Lung microvascular endothelial cell (primary cell): ENCODE results near the gene RIMS4. TPM values are rescaled to one million over a fixed set of nuclear protein-coding genes. Genes with fewer than 3 reads are reported as not detected.
"Not testable (repeated sequence)": the region's sequence is repeated elsewhere in the genome, so short reads cannot be mapped to it uniquely, and the experiment has no call there.

Experiments used
- DNase-seq, 2 donors: peaks; one replicate each; pipeline versions ENCODE4 v3.0.0 to v3.0.0-alpha.2; 2010; ENCODE audit warnings: low read depth in 2 of 2
- total RNA-seq: library from RNA; depleted of rRNA; stranded (reverse); fragments of >200 nt; gene quantifications from 2 replicates; pipeline ENCODE4 v1.2.1, GENCODE V29; 2014

The RIMS4 gene
- total RNA-seq, 1 donor from 2014 or later = not detected

DNA sequence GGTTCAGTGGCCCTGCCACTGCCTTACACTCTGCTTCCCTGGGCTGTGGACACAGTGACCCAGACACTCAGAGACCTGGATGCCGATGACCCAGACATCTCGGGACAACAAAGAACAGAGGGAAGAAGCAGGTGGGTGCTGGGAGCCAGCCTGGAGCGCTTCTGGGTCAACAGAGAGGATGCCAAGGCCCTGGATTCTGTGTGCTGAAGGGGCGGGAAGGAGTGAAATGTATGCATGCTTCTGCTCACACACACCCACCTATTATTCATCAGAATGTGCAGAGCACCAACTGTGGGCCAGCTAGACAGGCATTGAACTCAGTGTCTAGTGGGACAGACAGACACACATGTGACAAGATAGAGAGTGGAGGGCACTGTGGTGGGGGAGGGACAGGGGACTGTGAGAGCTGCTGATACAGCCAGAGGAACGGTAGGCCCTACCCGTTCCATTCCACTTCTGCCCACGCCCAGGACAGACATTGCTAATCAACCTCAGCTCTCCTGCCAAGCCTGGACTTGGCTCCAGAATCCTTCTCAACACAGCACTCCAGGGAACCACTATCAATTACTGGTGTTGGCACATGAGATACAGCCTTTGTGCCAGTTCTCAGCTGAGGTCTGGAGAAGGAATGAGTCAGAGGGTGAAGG, 44.5 kb downstream of the RIMS4 start:
- DNase-seq = no peak

DNA sequence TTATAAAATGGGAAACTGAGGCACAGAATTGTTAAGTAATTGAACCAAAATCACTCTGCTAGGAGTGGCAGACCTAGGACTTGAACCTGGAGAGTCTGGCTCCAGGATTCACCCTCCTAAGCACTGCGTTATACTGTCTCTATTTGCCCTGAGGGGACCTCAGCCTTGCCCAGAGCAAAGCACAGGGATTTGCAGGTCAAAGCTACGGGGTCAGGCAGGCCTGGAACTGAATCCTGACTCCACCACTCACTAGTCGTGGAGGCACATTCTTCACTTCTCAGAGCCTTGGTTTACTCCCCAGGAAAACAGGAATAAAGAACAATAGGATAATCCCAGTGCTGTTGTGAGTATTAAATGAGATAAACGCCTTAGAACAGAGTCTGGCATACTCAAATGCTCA, 45.3 kb downstream of the RIMS4 start:
- DNase-seq = no peak

DNA sequence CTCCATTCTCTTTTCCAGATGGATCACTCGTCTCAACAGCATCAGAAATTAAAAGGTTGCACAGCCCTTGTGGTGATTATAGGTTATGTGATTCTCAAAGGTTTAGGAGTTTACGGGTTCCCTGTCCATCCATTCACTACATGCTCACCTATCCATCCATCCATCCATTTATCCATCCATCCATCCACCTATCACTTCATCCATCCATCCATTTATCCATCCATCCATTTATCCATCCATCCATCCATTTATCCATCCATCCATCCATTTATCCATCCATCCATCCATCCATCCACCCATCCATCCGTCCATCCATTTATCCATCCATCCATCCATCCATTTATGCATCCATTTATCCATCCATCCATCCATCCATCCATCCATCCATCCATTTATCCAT, 46.5 kb downstream of the RIMS4 start:
- DNase-seq = not testable (repeated sequence)

DNA sequence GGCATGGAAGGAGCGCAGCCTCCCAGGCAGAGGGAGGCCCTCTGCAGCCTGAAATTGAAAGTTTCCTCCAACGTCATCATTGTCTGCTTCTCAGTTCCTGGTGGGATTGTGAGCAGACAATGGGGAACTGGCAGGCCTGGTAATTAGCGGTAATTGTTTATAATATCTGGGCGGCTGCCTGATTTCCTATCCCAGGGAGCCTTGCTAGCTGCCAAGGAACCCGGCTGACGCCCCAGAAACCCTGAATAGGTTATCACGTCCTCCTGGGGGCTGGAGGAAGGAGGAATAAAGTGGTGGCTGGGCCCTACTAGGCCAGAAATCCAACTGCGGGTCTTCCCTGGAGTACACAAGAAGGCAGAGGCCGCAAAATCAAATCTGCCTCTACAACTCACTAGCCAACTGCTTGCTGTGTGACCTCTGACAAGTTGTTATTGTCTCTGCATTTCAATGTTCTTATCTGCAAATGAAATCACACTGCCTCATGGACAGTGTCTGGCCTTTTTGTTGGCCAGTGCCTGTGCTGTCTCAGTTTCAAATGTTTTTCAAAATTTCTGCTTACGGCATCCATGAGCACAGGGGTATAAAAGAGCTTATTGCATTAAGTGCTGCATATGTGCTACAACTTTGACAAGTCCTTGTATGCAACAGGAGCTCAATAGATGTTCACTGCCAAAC, 47.7 kb downstream of the RIMS4 start:
- peak in 1 of 2 donors; percentile 34 for DNase-seq

DNA sequence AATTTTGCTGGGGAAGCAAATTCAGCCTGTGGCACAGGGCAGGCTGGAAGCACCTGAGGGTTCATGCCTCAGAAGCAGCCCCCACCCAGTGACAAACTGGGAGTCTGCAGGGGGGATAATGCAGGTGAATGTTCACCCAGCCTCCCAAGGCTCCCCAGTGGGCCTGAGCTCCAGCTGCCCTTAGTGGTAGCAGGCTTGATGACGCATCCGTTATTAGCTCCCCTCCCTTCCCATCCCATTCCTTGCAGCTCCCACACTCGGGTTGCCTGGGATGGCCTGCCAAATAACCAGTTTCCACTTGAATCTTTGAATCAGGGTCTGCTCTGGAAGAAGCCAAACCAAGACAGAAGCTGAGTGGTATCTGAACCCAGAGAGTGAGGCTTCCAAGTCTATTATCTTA, 48.9 kb downstream of the RIMS4 start:
- no peak for DNase-seq

DNA sequence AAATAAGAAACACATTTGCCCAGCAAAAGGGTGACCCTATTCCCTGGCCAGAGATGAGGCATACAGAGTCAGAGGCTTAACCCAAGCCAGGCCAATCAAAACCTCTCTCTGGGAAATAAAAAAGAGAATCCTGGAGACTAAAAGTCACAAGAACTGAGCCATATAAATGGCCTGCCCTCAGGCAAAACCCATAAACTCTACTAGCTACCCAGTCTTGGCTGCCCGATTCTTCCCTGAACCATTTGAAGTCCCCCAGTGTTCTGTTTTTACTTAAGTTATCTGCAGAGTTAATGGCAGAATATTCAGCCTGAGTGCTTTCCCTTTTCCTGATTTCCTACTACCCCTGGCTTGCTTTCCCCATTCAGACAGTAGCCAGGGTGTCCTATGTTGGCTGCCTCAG, 50.8 kb downstream of the RIMS4 start:
- no peak for DNase-seq

DNA sequence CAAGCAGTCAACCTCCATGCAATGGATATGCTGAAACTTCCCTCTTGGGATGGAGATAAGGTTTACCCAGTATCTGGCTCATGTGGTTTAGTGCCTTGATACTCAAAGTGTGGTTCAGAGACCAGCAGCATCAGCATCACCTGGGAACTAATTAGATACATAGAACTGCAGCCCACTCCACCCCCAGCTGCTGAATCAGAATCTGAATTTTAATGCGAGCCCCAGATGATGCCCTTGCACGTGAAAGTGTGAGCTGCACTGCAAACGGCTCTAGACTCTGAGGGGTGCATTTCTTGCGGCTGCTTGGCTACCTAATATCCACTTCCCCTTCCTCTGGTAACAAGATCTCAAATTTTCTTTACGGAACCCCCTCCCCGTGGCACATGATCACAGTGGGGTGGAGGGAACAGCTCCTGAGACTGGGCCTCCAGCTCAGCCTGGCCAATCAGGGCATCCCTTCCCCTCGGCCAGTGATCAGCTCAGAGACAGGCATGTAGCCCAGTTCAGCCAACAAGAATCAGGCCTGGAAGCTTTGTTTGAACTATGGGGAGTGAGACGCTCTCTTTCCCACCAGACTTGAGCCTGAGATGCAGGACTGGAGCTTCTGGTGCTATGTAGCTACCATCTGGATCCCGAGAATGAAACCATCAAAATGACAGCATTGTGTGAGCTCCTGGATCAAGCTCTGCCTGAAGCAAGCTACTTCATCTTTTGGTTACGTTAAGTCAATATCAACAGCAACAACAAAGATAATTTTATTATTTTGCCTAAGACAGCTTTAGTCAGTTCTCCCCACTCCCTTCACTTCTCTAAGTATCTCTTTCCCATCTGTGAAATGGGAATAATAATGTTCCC, 51.9 kb downstream of the RIMS4 start:
- DNase-seq = no peak

DNA sequence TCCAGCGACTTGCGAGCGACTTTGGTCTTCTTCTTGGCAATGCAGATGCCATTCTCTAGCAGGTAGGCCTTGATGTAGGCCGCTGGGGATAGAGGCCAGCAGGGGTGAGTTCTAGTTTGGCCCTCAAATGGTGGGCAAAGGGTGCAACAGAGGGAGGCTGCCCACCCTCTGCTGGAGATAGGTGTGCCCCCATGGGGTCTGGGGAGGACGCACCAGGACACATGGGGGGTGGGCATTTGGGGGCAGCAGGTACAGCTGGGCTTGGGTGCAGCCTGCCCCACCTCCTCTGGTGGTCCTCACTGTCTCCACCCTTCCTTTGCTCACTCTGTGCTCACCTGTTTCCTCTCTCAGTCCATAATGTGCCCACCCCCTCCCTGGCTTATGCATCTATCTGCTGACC, 53.4 kb downstream of the RIMS4 start:
- no peak for DNase-seq

DNA sequence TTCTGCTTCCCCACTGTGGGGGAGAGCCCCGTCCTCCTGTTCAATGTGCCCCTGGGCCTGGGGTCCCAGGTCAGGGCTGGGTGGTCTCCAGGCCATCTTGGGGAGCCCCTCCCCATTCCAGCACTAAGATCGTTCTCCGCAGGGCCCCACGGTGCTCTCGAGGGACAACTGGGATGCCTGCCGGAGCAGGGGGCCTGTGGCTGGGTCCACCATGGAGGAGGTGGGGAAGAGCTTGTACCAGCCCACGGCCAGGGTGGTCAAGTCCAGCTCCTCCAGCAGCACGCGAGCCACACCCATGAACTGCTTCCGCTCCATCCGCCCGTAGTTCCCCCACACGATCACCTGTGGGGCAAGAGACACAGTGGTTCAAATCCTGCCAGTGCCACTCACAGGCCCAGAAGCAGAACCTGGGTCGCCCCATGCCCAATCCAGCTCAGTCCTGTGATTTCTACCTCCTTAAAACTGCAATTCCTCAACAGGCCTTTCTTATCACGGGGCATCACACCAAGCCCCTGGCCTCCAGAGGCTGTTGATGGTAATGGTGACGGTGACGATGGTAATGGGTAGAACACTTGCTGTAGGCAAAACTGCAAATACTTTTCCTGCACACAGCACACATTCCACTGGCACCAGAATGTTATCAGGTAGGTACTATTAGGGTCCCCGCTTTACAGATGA, 54.2 kb downstream of the RIMS4 start:
- no peak for DNase-seq

DNA sequence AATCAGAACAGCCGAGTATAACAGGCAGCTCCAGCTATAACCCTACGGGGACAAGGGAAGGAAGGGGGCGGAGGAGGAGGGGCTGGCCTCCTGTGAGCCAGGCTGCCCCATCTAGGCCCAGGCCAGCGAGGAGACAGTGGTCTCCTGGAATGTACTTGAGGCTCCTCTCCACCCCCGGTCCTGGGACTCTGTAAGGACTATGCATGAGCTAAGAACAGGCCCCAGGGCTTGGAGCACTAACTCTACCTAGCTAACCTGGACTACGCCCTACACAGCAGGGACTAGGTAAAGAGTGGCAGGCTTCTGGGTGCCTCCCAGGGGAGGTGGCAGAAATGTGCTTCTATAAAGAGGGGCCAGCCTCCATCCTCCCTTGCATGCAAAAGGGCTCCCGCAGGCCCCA, 55.8 kb downstream of the RIMS4 start:
- no peak for DNase-seq

DNA sequence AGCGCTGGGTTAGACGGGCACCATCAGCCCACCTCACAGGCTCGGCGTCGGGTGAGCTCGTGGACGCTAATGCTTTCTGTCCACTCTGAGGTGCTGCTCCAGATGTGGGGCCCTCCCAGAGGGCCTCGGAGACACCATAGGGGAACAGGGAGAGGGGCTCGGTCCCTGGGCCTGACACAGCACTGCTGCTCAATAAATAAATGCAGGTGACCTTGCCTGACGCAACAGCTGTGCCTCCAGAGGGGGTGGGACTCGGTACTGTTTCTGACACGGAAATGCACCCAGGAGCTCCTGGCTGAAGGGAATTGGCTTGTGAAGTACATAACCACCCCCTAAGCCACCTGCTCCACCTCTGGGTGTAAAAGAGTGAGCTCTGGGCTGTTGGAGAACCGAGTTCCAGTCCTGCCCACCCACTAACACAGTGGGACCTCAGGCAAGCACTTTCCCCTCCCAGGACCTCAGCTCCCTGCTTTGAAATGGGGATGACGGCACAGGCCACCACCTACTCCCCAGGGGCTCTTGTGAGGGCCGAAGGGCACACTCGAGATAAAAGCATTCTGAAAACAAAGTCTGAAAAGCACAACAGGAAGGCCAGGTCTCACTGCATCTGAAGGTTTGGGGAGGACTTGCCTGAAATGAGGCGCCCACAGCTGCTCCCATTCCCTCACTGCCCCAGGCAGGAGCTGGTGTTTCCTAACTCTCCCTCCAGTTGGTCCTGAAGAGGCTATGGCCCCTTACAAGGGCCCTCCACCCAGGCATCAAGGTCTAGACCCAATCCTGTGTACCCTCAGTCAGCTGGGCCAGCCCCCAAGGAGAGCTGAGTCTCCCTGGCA, 58.0 kb downstream of the RIMS4 start:
- DNase-seq = no peak

DNA sequence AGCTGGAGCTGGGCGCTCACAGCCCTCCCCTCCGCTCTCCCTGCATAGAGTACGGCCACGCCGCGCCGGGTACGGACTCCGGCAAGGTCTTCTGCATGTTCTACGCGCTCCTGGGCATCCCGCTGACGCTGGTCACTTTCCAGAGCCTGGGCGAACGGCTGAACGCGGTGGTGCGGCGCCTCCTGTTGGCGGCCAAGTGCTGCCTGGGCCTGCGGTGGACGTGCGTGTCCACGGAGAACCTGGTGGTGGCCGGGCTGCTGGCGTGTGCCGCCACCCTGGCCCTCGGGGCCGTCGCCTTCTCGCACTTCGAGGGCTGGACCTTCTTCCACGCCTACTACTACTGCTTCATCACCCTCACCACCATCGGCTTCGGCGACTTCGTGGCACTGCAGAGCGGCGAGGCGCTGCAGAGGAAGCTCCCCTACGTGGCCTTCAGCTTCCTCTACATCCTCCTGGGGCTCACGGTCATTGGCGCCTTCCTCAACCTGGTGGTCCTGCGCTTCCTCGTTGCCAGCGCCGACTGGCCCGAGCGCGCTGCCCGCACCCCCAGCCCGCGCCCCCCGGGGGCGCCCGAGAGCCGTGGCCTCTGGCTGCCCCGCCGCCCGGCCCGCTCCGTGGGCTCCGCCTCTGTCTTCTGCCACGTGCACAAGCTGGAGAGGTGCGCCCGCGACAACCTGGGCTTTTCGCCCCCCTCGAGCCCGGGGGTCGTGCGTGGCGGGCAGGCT, 60.1 kb downstream of the RIMS4 start:
- no peak for DNase-seq

DNA sequence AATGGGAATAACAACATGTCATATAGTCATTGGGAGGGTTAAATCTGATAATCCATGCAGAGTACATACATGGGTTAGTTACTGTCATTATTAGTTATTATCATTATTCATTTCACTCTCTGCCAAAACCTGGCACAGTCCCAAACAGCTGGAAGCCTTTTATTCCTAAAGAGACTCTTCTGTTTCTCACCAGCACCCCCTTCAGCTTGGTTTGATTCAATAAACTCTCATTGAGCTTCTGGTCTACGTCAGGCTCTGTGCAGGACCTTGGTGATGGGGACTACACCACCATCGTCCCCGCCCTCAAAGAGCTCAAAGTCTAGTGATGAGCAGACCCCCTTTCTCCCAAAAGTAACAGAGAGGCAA, 62.4 kb downstream of the RIMS4 start:
- no peak for DNase-seq

DNA sequence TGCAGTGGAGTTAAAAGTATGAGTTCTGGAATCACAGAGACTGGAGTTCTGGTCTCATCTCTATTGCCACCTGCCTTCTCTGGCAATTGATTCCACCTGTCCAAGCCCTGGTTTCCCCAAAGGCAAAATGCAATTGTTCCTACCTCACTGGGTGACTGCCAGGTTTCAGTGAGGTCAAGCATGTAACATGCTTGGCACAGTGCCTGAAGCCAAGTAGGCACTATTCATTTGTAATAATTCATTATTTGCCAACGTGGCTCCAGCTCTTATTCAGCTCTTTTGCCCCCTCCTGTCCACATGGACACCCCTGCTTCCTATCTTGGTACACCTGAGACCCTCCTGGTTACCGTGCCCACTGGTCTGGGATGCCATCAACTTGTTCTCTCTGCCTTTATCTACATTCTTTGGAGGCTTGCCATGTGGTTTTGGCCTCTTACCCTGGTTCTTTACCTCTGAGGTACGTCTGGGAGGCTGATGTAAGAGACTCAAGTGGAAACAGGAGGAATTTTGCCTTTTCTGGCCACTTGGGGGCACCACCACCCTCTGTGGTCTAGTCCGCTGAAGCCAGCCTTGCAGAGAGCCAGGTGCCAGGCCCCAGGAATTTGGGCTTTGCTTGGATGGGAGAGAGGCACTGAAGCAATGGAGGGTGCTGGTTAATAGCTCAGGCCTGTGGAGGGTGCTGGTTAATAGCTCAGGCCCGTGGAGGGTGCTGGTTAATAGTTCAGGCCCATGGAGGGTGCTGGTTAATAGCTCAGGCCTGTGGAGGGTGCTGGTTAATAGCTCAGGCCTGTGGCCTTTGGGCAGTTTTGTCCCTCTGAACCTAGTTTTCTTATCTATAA, 63.0 kb downstream of the RIMS4 start:
- DNase-seq = peak; percentile 64 to 73

DNA sequence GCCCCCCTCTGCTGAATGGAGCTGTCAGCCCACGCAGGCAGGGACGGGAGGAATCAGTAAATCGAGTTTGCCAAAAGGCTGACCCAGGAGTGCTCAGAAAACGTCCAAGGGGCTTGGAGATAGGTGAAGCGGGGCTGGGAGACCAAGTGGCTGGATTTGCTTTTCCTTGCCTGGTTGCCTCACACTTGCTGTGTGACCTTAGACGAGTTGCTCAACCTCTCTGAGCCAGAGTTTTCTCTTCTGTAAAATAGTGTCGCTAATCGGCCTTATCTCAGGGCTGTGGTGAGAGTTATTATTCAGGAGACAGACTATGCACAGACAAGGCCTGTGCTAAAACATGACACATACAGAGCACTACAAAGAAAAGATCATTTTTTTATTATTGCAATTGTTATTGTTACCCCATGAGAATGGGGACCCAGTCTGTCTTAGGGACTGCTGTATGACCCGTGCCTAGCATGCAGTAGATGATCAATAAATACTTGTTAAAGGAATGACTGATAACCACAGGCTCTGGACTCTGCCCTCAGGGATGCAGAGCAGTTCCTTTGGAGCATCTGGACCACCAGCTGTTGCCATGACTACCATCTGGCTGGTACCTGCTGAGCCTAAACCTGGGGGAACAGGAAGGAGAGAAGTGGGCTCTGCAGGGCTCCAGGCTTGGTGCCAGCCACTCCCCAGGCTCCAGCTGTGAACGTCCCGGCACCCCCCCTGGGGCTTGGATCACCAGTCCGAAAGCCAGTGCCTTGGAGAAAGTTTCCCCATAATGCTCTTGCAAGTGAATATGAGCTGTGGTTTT, 63.8 kb downstream of the RIMS4 start:
- DNase-seq = no peak

DNA sequence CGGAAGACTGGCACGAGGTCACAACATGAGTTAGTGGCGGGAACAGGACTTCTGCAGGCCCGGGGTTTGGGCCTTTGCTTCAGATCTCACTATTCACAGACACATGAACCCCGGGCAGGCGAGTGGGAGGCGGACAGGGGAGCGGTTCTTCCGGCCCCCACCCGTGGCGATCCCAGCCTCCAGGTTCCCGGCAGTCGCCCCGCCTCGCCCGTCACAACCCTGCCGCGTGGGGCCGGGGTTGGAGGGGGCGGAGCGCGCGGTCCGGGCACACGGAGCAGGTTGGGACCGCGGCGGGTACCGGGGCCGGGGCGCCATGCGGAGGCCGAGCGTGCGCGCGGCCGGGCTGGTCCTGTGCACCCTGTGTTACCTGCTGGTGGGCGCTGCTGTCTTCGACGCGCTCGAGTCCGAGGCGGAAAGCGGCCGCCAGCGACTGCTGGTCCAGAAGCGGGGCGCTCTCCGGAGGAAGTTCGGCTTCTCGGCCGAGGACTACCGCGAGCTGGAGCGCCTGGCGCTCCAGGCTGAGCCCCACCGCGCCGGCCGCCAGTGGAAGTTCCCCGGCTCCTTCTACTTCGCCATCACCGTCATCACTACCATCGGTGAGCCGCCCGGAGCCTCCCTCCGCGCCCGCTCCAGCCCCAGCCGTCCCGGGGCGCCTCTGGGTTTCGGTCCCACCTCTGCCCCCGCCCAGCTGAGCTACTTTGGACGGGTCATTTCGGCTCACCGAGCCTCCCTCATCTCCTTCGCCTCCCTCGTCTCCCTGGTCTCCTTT, 64.6 kb downstream of the RIMS4 start, which contains the start of gene KCNK15:
TSS of gene KCNK15 (plus strand) at position 268 of the 769 bp plus-strand sequence. CDS start at position 314, 46 bp downstream.
- DNase-seq = peak in 1 of 2 donors; percentile 28

DNA sequence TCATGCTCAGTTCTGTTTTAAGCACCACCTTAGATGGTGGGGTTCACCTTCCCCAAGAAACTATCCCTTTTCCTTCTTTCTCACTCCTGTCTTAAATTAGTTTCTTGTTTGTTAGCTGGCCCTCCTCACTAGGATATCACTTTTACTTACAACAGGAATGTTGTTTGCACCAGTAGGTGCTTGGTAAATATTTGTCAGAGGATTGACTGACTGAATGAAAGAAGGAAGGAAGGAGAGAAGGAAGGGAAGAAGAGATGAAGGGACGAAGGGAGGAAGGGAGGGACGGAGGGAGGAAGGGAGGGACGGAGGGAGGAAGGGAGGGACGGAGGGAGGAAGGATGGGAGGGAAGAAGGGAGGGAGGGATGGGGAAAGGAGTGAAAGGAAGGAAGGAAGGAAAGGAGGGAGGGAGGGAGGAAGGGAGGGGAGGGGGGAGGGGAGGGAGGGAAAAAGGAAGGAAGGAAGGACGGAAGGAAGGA, 65.2 kb downstream of the RIMS4 start:
- DNase-seq = no peak
